Activated CD4-positive, CD25-positive, alpha-beta regulatory T cell (primary cell): ENCODE data around the gene HAPSTR1.
"Not testable (repeated sequence)": the region's sequence is repeated elsewhere in the genome, so short reads cannot be mapped to it uniquely, and the experiment has no call there.

Experiments used
- DNase-seq, 4 experiments: peaks; one replicate each; lab custom pipeline; 2025; lab: John Stamatoyannopoulos, UW

Gene HAPSTR1

GRCh38 chr16:9071377-9071776, 20.1 kb upstream of the HAPSTR1 start:
- DNase-seq, result no peak

DNA sequence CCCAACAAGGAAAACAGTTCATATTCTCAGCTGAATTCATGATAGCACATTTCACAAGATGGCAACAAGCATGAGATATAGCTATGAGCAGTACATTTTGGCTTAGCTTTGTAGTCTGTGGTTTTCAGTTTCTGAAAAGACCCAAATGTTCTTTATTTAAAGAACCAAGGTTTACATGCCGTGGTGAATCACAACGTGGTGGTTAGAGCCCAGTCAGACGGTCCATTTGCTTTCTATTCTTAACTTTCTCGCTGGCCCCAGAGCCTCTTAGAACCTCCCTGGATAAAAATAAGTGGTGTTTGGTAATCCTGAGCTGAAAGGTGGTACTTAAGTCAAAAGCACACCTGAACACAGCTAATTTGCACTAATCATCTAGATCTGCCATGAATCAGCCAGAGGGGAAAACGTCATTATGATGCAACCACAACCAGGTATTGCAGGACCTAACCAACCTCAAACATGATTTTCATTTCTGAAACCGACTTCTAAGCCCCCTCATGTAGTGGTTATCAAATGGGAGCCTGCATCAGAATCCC, 18.6 kb upstream of the HAPSTR1 start:
- DNase-seq, result no peak

DNA sequence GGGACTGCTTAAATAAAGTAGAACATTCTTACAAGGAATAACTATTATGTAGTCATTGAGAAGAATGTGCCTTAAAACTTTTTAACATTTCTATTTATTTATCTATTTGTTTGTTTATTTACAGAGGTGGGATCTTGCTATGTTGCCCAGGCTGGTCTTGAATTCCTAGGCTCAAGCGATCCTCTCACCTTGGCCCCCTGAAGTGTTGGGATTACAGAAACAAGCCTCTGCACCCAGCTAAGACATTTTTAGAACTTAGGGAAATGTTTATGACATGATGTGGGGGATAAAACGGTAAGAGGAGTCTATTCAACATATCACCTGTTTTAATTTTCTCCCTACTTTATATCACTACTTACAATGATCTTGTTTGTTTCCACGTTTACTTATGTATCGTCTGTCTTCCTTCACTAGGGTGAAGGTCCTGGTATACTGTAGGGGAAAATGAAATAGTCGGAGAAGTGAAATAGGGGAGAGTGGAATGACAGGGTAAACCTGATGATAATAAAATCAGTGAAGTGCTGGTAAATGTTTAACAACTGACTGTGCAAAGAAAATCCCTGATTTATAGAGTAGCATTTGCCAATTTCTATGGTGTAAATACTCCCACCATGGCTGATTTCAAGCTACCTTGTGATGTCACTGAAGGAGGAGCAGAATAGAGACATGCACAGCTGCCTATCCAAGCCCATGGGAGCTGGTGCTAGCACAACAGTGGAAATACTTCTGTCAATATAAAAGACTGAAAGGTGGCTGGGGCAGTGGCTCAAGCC, 16.0 kb upstream of the HAPSTR1 start:
- no peak for DNase-seq

- DNase-seq, result no peak
Observed at GRCh38 chr16:9077091-9077809, 14.2 kb upstream of the HAPSTR1 start.

DNA sequence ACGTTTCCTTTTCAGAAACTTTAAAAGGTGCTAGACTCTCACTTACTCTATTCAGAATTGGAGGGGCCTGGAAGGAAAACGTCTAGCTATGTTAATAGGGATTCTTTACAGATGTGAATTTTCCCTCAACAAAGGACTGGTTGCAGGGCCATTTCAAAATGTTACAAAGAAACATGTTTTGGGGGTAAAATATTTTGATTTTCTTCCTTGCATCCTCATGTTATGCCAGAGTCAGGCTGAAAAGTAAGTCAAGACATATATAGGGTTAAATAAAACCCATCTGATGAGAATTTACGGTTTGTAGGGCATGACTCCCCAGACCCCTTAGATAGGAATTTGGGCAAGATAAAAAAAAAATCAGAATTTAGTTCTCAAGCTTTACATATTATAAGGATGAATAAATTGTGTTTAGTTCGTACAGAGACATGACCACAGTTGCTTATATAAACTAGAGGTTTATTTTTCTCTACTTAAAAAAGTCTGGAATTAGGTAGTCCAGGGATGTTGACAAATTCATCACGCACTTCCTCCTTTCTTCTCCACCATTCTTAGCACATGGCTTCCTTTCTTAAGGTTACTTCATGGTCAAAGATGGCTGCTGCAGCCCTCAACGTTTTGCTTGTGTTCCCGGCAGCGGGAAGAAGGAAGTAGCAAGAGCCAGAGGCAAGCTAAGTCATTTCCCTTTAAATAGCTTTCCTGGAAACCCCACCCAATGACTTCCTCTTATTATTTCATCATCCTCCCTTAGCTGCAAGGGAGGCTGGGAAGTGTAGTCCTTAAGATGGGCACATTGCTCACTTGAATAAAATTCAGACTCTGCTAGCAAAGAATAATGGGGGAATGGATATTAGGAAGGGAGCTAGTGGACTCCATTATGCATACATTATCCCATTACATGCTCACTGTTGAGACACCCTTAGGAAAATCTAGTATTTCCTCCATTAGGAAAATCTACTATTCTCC, 12.7 kb upstream of the HAPSTR1 start:
- peak in 2 of 4 experiments; percentile 3 to 27 for DNase-seq

DNA sequence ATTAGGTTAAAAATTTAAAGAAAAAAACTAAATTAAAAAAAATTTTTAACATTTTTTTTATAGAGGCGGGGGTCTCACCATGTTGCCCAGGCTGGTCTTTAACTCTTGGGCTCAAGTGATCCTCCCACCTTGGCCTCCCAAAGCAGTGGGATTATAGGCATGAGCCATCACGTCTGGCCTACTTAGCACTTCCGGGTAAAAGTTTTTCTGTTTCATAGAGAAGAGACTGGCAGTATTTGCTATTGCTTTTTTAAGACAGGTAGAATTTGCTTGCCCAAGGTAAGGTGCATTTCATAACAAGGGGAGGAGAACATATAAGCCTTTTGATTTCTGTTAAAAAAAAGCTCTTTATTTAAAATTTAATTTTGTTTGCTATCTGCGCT, 12.0 kb upstream of the HAPSTR1 start:
- no peak for DNase-seq

DNA sequence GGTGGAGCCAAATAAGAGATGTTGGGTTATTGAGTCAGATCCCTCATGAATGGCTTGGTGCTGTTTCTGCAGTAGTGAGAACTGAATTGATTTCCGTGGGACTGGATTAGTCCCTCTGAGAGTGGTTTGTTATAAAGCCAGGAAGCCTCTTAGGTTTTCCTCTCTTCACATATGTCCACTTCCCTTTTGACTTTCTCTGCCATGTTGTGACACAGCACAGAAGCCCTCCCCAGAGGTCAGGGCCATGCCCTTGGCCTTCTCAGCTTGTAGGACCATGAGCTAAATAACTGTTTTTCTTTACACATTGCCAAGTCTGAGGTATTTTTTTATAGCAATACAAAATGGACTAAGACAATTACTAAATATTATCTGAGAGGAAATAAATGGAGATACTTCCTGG, 10.3 kb upstream of the HAPSTR1 start:
- DNase-seq, result no peak

GRCh38 chr16:9081843-9082242, 9.6 kb upstream of the HAPSTR1 start:
- DNase-seq, result no peak

DNA sequence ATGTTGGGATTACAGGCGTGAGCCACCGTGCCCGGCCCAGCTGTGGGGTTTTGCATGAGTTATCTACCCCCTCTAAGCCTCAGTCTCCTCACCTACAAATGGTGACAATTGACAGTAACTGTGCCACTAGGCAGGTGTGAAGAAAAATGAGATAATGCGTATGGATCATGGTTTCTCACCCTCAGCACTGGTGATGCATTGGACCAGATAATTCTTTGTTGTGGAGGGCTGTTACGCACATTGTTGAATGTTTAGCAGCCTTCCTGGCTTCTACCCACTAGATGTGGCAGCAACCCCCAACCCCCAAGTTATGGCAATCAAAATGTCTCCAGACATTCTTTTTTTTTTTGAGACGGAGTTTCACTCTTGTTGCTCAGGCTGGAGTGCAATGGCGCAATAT, 9.0 kb upstream of the HAPSTR1 start:
- DNase-seq, result no peak

- DNase-seq, result not testable (repeated sequence)
Observed at GRCh38 chr16:9087733-9088132, 3.7 kb upstream of the HAPSTR1 start.

GRCh38 chr16:9088848-9089247, 2.6 kb upstream of the HAPSTR1 start:
- no peak for DNase-seq

DNA sequence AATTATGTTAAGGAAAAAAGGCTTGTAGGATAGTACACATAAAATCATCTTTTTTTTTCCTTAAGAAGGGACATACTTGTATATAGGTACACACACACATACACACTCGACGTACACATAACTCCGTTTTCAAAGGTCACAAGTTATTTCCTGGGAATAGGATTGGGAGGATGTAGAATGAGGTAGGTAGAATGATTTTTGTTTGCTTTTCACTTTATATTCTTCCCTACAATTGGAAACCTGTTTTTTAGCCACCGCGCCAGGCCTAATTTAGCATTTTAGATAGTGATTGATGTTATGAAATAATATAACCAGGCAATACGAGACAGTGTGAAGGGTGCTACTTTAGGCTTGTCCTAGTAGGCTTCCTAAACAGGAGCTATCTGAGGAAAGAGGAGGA, 1.8 kb upstream of the HAPSTR1 start:
- DNase-seq, result no peak

DNA sequence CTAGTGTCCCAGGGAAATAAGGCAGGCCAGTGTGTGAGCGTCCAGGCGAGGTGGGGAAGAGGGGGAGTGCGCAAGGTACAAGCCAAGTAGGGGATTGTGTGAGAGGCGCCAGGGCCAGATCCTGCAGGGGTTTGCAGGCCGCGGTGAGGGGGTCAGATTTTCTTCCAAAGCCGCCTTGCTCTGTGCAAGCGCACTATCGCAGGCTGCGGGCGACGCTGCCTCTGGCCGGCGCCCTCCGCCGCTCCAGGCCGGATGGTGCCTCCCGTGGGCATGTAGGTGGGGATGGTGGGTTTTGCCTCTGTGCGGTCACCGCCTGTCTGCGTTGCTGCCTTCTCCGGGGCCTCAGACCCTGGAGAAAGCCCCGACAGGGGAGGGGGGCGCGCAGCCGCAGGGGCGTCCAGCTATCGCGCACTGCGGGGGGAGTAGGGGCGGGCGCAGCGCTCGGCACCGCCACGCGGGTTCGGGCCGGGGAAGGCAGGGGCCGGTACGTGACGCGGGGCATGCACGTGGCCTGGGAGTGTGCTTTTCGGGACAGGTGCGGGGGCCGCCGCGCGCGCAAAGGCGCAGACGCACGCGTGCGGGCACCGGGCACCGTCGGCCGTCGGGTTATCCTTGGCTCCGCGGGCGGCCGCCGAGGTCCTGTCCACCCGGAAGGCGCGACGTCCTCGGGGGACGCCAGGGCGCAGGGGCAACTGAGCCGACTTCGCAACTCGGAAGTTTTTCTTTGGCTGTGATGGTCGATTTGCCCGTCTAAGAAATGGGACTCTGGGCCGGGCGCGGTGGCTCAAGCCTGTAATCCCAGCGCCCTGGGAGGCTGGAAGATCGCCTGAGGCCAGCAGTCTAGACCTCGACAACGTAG, 1.1 kb upstream of the HAPSTR1 start:
- peak in 2 of 4 experiments; percentile 19 to 24 for DNase-seq

GRCh38 chr16:9091867-9092281, 430 bp downstream of the HAPSTR1 start:
- DNase-seq, result peak in 2 of 4 experiments; percentile 36 to 49

- DNase-seq, result peak in 3 of 4 experiments; percentile 36 to 39 (median 37)
Observed at GRCh38 chr16:9092282-9092977, 986 bp downstream of the HAPSTR1 start.

DNA sequence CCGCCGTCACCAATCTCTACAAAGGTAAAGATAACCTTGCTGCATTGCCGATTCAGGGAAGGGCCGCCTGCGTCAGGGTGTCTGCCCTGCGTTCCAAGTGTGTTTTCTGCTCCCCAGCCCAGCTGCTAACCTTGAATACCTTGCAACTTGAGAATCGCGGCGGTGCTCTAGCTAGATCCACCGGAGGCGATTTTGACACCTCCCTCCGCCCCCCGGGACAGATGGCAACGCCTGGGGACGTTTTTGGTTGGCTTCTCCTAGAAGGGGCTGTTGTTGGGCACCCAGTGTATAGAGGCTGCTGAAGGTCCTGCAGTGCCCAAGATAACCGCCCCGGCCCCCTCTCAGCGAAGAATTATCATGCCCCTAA, 1.5 kb downstream of the HAPSTR1 start:
- peak in 1 of 4 experiments; percentile 4 for DNase-seq

DNA sequence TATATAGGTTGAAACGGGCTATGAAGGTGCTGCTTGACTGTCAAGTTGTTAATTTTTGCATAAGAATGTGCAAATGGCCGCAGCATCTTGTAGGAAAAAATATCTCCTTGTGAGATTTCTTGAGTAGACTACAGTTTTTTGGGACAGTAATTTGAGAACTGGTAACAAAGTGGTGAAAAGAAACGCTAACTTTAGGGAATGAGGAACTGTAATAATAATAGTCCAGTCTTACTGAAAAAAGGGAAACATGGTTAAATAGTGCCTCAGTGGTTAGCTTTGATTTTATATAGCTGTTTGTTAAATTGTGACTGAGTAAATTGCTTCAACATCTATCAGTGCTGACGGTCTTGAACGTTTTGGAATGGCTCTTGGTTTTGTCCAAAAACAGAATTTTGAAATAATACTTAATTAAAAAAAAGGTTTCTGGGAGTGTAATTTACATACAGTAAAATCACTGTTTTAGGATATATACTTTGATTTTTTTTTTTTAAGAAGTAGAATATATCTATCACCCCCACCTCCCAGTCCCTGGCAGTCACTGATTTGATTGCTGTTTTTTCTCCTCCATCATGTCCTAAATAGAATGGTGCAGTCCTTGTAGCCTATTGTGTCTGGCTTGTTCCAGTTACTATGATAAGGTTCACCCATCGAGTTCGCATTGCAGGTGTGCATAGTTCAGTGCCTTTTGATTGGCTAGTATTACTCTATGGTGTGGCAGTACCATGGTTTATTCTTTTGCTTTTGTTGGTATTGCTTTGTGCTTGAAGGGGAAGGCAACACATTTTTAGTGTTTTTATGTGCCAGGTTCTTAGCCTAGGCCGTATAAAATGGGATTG, 2.8 kb downstream of the HAPSTR1 start:
- DNase-seq, result no peak

- no peak for DNase-seq
Observed at GRCh38 chr16:9095171-9095570, 3.7 kb downstream of the HAPSTR1 start.

DNA sequence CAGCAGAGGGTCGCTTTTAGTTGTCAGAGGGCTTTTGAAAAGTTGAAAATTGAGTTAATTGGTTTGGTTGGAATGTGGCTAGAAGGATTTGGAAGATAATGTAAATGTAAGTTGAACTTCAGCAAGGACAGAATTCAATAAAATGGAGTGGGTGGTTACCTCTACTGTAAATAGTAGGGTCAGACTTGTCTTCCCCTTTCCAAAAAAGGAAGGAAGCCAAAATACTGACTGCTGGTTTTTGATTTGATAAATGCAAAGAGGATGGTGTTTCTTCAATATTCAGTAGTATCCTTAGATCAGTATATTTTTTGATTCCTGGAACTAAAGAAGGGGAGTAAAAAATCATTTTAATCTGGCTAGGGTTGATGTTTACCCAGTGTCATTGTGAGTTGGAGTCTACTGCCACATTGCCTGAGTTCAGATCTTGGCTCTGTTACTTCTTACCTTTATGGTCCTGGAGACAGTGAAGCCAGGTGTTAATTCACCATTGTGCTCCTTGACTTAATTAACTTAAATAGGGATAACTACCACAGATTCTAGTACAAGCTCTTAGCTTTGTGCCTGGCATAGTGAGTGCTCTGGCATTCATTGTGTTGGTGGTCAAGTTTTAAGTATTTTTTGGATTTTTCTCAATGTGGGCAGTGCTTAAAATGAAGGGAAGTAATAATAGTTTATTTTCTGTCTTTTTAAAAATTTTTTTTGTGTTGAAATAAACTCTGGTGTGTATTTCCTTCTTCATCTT, 4.4 kb downstream of the HAPSTR1 start:
- DNase-seq, result no peak
